ENCODE measurements around the gene DNM2.

- TF ChIP-seq CTCF (IDR thresholded peaks at IDR 0.05; ENCODE audit: low read depth, low read length) (no peak), EZH2phosphoT487 (IDR thresholded peaks at IDR 0.05; ENCODE audit: low read depth) (no peak)
Measured at GRCh38 chr19:10694706-10695307, 23.1 kb upstream of the DNM2 start.

Measured in OCI-LY3 (cell line).